Liver (tissue), 3 donors: Measurements from ENCODE around the gene LARGE1.

ENCODE experiments used
- ATF3 ChIP-seq: IDR thresholded peaks from 2 replicates; pipeline ENCODE4 v1.6.1; 2016; ENCODE audit warnings: antibody characterized with exemption
- CTCF ChIP-seq: fragments of 150-350 bp; IDR thresholded peaks from 2 replicates; pipeline ENCODE4 v1.5.1; 2017; ENCODE audit warnings: improper control_type of control experiment, low read depth, low read length; ENCODE audit not compliant: missing input control
- FOXA2 ChIP-seq: IDR thresholded peaks from 2 replicates; pipeline ENCODE4 v1.6.1; 2016; ENCODE audit warnings: antibody characterized with exemption
- GABPA ChIP-seq, 2 donors: IDR thresholded peaks in 1 of 2; conservative IDR thresholded peaks in 1 of 2; 2 replicates each; pipeline ENCODE4 v1.6.1; 2016; ENCODE audit warnings: antibody characterized with exemption in 2 of 2, mild to moderate bottlenecking in 1 of 2, moderate library complexity in 1 of 2
- HNF4G ChIP-seq: IDR thresholded peaks from 2 replicates; pipeline ENCODE4 v1.6.1; 2016; ENCODE audit warnings: antibody characterized with exemption
- JUND ChIP-seq, 2 donors: IDR thresholded peaks; 2 replicates each; pipeline ENCODE4 v1.6.1; 2016; ENCODE audit warnings: antibody characterized with exemption in 2 of 2
- MAX ChIP-seq: IDR thresholded peaks from 2 replicates; pipeline ENCODE4 v1.6.1; 2016; ENCODE audit warnings: antibody characterized with exemption
- RAD21 ChIP-seq, 2 donors: IDR thresholded peaks; 2 replicates each; pipeline ENCODE4 v1.6.1; 2016; ENCODE audit warnings: antibody characterized with exemption in 2 of 2, mild to moderate bottlenecking in 2 of 2
- REST ChIP-seq: IDR thresholded peaks from 2 replicates; pipeline ENCODE4 v1.6.1; 2016; ENCODE audit warnings: antibody characterized with exemption, mild to moderate bottlenecking
- TAF1 ChIP-seq: conservative IDR thresholded peaks from 2 replicates; pipeline ENCODE4 v1.6.1; 2016; ENCODE audit warnings: antibody characterized with exemption, mild to moderate bottlenecking
- YY1 ChIP-seq: IDR thresholded peaks from 2 replicates; pipeline ENCODE4 v1.6.1; 2016; ENCODE audit warnings: antibody characterized with exemption, mild to moderate bottlenecking
- donor health status: healthy.
- donor health status: healthy.

- peak; percentile 13 for TF ChIP-seq FOXA2
- TF ChIP-seq JUND (IDR thresholded peaks at IDR 0.05) = peak; percentile 77 to 95
- TF ChIP-seq CTCF = no peak
- TF ChIP-seq GABPA (IDR thresholded peaks at IDR 0.05 in 1 of 2, conservative IDR thresholded peaks at IDR 0.05 in 1 of 2) = no peak
- peak; percentile 58 for TF ChIP-seq ATF3
- TF ChIP-seq HNF4G = peak; percentile 18
- no peak for TF ChIP-seq REST
- no peak for TF ChIP-seq TAF1
- peak in 1 of 2 donors; percentile 33 for TF ChIP-seq RAD21 (IDR thresholded peaks at IDR 0.05)
- no peak for TF ChIP-seq MAX
- TF ChIP-seq YY1 = peak; percentile 25
Measured at GRCh38 chr22:33867118-33867866, 53.0 kb downstream of the LARGE1 start.
